GM12892 (cell line): Measurements from ENCODE around the gene GPR35.

Source experiments
- POLR2A ChIP-seq: IDR thresholded peaks from 2 replicates; pipeline ENCODE4 v1.6.1; 2011; ENCODE audit warnings: low read depth, low read length, control low read depth
- POLR2AphosphoS5 ChIP-seq: IDR thresholded peaks from 2 replicates; pipeline ENCODE4 v1.6.1; 2011; ENCODE audit warnings: low read depth, low read length, control low read depth
- TAF1 ChIP-seq: IDR thresholded peaks from 2 replicates; pipeline ENCODE4 v1.6.1; 2011; ENCODE audit warnings: low read depth, mild to moderate bottlenecking, control low read depth, low read length, borderline replicate concordance

- TF ChIP-seq TAF1 (0 out of 2 replicates have a peak, but pooled peaks have one; percentile 11), POLR2A (peak; percentile 48; the same call in 1 of the 2 replicates), POLR2AphosphoS5 (peak; percentile 77)
Observed at GRCh38 chr2:240585101-240585500, 40.2 kb upstream of the GPR35 start.
